ENCODE measurements around the gene OGDHL.
"Not testable (repeated sequence)": the region's sequence is repeated elsewhere in the genome, so short reads cannot be mapped to it uniquely, and the experiment has no call there.

Gene OGDHL

DNA sequence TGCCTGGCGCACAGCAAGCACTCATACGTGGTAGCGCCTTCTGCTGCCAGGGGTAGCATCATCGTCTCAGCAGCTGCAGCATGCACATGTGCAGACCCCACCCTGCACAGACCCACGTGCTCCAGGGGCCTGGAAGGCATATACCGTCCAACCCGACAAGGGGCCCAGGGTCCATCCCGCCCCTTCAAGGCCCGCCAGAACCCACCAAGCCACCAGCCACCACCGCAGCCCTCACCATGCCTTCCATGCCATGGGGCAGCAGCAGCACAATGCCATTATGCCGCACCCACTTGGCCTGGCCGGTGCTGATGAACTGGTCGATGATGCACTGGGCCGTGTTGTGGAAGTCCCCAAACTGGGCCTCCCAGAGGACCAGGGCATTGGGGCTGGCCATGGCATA, 22.7 kb downstream of the OGDHL start:
- DNase-seq (ENCODE audit: low read depth in 2 of 2): no peak

DNA sequence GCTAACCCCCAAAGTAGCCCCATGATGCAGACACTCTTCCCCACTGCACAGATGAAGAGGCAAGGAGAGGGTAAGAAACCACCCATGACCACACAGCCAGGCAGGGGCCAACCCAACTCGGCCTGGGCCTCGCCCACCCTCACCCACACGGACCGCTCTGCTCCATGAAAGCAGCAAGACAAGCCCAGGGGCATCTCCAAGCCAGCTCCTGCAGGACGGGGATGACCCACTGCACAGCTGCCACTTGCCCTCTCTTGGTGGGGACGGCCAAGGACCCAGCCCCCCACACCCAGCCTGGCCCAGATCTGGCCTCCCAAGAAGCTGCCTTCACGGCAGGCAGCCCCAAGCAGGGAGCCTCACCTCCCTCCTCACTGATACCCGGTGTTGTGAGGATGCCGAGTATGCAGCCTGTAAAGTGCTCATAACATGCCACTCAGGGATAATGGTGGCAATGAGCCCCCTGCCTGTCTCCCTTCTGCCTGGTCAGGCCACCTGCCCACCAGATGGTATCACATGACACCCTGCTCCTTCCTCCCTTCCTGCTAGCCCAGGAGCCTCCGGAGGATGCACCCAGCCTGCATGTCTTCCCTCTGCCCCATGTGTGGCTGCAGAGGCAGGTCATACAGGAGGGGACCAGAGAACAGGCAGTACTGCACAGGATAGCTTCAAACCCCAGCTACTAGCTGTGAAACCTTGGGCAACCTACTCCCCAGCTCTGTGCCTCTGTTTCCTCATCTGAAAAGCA, 23.3 kb downstream of the OGDHL start:
- DNase-seq (ENCODE audit: low read depth in 2 of 2): no peak

DNA sequence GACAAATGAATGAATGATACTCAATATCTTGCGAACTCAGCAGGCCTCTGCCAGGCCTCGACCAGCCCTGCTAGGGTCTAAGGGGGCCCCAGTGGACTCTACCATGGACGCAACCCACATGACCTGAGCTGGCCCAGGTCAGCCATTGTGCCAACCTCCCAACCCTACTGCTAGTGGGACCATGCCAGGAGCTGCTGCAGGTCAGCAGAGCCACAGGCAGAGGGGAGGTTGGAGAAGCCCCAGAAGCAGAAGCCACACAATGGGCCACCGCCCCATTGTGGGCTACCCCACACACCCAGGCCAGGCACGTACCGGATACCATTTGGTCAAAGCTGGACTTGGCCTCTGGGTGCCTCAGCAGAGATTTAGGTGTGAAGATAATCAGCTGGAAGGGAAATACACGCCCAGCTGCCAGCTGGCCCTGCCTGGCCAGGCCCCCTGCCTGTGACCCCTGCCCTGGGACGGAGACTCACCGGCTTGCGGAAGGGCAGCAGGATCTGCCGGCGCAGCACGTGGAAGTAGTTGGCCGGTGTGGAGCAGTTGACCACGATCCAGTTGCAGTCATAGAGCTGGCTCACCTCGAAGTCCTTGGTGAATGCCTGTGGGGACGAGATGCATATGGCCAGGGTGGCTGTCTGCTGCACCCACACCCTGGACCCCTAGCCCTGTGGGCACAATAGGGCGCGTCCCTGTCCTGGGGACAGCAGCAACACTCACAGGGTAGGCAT, 24.5 kb downstream of the OGDHL start:
- DNase-seq (ENCODE audit: low read depth in 2 of 2): no peak

DNA sequence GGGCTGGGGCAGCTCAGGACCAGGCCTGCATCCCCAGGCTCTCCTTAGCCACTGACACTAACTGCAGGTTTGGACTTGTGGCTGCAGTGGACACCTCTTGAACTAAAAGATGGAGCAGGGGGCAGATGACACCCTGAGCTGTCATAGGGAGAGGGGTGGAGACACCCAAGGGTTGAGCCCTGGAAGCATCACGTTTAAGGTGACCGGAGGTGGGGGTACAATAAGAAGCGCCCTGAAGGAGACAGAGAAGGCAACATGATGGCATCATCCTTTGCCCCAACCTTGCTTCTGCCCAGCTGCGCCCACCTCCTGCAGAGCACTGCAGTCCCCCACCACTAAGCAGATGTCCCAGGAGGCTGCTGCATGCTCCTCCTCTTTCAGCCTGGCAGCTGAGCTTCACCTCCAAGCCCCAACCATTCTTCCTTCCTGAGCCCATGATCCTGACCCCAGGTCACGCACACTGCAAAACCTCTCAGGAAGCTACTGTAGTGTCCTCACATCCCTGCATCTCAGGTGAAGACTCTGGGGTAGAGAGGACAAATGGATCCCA, 25.5 kb downstream of the OGDHL start:
- no peak for DNase-seq (ENCODE audit: low read depth in 2 of 2)

DNA sequence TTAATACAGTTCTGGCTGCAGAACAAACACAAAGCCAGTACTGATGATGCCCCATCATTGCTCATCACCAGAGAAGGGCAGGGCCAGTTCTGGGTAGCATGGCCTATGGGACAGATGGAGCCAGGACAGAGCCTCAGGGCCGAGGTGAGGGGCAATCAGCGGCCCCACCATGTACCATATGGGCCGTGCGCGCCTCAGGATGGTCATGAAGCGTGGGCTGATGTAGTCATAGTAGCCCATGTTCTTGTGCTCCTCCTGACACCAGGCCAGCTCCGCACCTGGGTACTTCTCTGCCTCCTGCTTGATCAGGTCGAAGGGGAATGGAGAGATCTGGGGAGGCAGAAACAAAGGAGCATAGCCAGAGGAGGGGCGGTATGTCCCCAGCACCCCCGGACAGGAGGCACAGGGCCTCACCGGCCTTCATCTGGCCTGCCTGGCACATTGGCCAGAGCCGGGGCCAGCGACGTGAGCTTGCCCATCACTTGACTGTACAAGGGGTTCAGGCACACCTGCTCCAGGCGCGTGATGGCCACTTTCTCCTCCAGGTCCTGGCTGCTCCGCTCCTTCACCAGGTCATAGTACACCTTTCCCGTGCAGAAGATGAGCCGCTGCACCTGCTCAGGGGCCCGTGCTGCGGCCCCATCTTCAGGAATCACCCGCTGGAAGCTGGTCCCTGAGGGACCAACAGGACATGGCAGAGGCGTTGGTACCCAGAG, 26.1 kb downstream of the OGDHL start:
- no peak for DNase-seq (ENCODE audit: low read depth in 2 of 2)

DNA sequence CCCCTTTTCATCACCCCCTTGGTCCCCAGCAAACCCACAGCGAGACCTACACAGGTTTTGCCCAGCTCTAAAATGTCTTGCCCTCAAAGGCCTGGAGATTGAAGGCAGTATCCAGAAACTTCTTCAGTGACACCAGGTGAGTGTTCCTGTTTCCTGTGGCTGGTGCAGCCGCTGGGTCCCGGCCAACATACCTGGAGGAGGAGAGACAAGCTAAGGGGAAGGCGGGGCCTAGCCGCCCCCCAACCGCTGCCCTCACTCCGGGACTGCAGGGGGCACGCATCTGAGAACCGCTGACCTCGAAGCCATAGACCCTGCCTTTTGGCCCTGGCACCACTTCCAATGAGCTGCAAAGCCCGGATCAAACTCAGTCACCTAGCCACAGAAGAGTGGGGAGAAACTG, 27.0 kb downstream of the OGDHL start:
- no peak for DNase-seq (ENCODE audit: low read depth in 2 of 2)

DNA sequence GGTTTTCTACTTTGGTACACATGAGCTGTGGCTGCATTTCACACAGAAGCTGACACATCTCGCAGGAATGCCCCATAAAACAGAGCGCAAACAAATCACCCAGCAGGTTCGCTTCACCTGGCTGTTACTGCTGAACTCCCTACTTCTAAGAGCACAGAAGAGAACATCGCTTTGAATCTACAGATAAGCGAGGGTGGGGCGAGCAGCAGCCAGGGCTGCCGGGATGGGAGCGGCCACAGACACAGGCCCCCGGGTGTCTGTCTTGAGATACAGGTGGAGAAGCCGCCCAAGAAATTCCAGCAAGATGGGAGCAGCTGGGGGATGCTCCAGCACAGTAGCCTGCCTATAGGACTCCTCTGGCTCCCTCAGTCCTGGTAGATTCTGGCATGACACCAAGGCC, 27.4 kb downstream of the OGDHL start:
- no peak for DNase-seq (ENCODE audit: low read depth in 2 of 2)

DNA sequence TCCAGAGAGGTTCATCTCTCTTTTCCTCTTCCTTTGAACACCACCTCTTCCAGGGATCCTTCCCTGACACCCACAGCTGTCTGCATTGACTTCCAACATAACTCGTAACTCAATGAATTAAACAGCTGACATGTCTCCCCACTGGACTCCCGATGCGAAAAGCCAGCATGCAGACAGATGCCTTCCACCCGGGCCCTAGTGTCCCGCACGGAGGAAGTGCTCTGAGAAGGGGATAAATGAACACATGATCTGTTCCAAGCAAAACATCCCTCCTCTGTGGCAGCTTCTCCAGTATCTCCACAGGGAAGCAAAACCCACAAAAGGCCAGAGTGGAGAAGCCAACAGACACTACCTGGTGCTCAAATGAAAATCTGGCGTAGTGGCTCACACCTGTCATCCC, 28.3 kb downstream of the OGDHL start:
- DNase-seq (ENCODE audit: low read depth in 2 of 2): no peak

DNA sequence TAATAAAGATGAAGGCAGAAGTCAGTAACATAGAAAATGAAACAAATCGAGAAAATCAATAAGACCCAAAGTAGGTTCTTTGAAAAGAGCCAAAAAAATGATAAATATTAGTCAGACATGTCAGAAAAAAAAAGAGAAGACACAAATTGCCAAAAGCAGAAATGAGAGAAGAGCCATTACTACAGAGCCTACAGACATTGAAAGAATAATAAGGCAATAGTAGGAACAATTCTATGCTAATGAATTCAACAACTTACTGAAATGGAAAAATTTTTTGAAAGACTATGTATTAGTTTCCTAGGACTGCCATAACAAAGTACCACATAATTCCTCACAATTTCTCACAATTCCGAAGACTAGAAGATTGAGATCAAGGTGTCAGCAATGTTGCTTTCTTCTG, 35.5 kb downstream of the OGDHL start:
- no peak for DNase-seq (ENCODE audit: low read depth in 2 of 2)

DNA sequence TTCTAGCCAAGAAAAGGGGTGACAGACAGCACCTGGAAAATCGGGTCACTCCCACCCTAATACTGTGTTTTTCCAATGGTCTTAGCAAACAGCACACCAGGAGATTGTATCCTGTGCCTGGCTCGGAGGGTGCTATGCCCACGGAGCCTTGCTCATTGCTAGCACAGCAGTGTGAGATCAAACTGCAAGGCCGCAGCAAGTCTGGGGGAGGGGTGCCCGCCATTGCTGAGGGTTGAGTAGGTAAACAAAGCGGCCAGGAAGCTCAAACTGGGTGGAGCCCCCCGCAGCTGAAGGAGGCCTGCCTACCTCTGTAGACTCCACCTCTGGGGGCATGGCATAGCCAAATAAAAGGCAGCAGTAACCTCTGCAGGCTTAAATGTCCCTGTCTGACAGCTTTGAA, 47.0 kb downstream of the OGDHL start:
- not testable (repeated sequence) for DNase-seq (ENCODE audit: low read depth in 2 of 2)

DNA sequence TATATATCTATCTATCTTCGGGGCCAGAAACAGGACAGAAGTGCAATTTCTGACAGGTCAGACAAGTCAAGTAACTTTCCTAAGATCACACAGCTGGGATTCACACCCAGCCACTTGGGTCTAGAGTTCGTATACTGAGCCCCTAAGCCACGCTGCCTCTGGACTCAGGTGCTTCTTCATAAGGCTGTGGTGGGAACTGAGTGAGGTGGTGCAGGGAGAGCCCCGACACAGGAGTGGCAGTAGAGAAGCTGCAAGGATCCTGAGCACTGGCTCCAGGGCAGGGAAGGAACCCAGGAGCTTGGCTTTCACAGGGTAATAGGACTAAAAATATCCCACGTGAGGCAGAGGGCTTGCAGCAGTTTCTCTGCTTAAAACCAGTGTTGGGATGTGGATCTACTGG, 48.9 kb downstream of the OGDHL start:
- DNase-seq (ENCODE audit: low read depth in 2 of 2): no peak

DNA sequence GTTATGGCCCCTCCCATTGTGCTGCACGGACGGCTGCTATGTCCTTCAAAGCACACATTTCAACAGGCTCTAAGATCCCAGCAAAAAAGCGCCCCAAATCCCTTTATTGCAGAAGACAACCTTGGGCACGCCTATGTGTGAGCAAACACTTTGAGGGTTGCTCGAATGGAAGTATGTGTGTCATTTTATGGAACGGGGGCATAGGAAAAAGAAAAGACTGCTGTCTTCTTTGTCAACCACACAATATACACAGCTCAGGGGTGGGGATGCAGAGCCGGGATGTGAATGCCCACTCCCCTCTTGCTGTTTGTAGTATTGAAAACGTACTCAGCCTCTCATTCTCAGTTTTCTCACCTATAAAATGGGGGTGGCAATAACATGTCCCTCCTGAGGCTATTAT, 50.6 kb downstream of the OGDHL start:
- no peak for DNase-seq (ENCODE audit: low read depth in 2 of 2)

DNA sequence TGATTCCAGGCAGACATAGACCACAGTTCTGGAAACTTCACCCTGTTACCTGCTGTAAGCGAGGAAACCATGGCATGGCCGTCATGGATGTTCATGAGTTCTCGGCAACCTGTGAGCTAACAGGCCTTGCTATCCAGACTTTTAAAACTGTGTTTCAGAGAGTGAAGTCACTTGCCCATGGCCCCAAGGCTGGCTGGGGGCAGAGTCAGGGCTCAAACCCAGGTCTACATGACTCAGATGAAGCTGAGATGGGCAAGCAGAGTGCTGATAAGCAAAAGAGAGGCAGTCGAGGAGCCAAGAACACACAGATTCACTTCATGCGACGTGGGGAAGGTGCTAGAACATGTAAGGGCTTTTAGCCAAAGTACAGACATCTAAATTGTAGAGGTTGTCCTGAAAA, 51.2 kb downstream of the OGDHL start:
- no peak for DNase-seq (ENCODE audit: low read depth in 2 of 2)

DNA sequence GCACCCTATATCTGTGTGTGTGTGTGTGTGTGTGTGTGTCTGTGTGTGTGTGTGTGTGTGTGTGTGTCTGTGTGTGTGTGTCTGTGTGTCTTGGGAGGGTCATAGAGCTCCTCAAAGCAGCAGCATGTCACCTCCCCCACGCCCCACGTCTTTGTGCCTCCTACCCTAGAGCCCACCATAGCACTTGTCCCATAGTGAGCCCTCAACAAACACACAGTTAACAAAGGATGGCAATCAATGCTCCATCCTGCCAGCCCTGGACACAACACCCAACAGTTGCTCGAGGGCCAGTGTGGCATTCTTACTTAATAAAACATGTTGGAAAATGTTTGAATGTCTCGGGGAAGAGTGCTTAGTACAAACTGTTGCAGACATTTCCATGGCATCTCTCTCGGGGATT, 52.2 kb downstream of the OGDHL start:
- DNase-seq (ENCODE audit: low read depth in 2 of 2): no peak

DNA sequence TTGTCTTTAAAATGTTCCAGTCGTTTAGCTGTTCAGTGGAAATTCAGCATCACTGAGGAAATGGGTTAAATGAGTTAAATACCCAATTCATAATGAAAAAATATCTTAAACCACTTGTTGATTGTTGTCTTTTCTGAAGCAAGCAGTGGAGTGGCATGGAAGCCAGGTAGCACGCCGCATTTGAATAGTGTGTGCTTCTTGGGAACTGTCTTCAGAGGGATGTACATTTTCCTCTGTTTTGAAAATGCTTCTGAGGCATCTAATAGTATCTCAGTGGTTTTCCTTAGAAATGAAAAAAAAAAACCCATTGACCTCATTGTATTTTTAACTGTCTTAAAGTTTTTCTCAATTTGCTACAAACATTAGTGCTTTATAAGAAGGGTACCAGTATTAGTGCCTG, 54.5 kb downstream of the OGDHL start:
- no peak for DNase-seq (ENCODE audit: low read depth in 2 of 2)

DNA sequence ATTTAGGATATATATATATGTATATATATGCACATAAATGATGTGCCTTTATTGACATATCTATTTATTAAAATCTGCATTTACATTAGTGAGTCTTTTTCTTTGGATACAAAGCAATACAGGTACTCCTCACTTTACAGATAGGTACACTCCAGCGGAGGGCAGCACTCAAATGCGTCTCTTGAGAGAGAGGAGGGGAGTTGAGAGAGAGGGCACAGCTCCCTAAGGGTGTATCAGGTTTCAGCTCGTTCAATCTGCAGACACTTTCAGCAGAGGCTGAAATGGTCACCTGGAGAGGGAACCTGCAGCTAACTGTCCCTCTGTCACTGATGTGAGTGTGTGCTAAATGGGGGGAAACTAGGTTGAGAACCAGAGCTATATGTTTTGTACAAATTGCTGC, 61.1 kb downstream of the OGDHL start:
- DNase-seq (ENCODE audit: low read depth in 2 of 2): no peak

DNA sequence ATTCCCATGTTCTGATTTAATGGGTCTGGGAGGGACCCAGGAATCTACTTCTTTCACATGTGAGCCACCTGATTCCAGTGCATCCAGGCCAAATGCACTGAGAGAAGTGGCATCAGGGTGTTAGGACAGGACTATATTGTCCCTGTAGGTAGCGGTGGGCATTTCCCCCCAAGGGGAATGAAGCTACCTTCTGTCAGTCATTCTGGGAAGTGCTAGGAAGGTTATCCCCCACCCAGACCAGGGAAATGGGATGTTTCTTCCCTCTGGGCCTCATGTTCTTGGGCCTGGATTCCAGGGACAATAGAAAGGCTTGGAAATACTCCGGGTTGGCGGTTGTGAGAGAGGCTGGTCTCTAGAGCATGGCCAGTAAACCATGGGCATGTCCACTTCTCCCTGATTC, 61.9 kb downstream of the OGDHL start:
- no peak for DNase-seq (ENCODE audit: low read depth in 2 of 2)

DNA sequence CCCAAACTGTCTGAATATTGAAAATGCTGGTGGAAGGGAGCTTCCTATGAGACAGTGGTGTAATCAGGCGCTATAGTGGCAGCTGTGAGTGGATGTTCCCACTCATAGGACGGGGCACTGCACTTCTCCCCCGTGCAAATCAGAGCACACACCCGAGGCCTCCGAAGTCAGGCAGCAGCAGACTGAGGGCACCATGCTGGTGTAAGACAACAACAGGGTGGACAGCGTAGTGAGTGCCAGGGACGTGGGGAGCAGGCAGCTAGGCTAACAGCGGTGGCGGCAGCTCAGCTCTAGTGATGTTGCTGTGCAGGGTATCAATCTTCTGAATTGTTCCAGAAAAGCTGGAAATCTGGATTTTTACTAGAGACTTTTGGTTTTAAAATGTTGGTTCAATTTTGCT, 63.4 kb downstream of the OGDHL start:
- DNase-seq (ENCODE audit: low read depth in 2 of 2): no peak

DNA sequence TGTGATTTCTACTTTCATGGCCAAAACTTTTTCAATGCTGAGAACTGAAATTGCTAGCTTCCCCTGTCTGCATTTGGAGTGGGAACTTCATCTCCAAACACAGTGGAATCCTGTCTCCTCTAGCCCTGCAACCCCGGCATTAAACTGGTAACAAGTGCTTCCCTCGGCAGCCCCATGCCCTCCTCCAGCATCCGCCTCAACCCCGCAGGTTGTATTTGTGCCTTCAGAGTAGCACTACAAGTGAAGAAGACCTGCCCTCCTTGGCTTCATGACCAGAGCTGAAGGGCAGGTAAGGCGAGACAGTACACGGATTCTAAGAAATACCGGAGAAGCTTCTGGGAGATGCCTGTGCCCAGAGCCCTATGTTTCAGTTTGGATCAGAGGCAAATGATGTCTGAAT, 65.8 kb downstream of the OGDHL start:
- DNase-seq (ENCODE audit: low read depth in 2 of 2): no peak

DNA sequence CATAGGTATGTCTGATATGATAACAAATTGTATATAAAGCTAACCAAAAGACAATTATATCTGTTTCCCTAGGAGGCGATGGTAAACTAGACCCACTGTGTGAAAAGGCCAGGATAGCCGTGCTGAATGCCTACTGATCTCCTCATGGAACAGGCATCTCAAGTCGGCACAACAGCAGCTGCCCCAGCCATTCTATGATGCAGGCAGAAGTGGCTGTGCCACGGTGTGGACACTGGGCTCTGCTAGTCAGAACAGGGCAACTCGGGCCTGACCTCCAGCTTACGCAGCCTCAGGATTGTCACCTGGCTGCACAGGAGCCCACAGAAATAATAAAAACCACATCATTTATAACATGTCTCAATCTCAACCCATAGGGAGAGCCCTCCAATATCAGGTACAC, 67.7 kb downstream of the OGDHL start:
- no peak for DNase-seq (ENCODE audit: low read depth in 2 of 2)

DNA sequence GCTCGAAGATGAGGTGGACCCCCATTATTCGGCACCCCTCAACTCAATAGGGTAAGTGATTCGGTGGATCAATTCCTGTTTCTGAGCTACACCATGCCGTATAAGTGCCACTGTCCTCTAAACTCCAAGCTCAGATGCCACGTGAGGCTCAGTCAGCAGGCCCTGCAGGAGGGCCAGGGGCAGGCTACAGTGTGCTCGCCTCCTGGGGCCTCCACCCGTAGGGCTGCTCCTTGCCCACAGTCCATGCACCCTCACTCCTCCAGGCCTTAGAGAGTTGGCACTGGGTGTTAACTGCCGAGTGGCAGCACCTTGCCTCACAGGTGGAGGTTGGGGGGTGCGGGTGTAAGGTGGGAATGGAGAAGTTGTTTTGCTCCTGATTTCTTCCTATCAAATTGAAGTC, 70.5 kb downstream of the OGDHL start:
- DNase-seq (ENCODE audit: low read depth in 2 of 2): no peak

DNA sequence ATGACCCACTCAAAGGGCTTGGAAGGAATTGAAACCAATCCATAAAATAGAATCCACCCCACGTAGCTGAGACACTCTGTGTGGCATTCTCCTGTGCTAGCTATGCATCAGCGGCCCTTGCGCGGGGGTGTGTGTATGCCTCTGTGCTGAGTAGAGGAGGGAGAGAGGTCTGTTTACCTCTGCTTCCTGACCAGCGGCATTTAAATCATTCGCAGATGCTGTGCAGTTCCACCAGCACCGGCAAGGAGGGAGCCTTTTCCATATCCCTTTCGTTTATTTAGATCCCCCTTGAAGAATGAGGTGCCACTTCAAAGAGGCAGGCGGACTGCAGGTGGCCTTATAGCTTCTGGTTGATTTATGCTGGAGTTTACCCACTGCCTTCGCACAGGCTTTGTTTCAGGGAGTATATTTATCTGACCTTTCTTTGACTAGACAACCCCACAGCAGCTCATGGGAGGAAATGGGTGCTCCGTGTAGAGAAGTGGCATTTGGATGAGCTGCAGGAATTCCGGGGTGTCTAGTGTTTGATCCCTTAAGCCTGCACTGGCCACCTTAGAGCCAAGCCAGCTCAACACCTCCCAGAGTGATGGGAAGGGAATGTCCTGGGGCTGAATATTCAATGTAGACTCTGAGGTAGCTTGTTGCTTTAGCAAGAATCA, 71.3 kb downstream of the OGDHL start:
- DNase-seq (ENCODE audit: low read depth in 2 of 2): no peak
